Measurements from ENCODE around the gene KCNN2.

The KCNN2 gene

GRCh38 chr5:114448481-114448880, 86.6 kb downstream of the KCNN2 start:
- no peak for DNase-seq
- H3K4me3 ChIP-seq (ENCODE audit: low read depth, low read length): no peak overlapping the region
- no peaks in the 10 kb centered on the region for H3K4me1 ChIP-seq
- no peaks in the 10 kb centered on the region for H3K9me3 ChIP-seq
- no peaks in the 10 kb centered on the region for H3K36me3 ChIP-seq
- no peak for TF ChIP-seq CTCF (IDR thresholded peaks at IDR 0.05; ENCODE audit: low read depth, low read length)
- no peaks in the 10 kb centered on the region; the same call in none of the 2 replicates for H3K27me3 ChIP-seq

GRCh38 chr5:114449860-114450421, 88.1 kb downstream of the KCNN2 start:
- peak; percentile 76 for DNase-seq
- Histone ChIP-seq H3K9me3 (no peaks in the 10 kb centered on the region), H3K27me3 (no peaks in the 10 kb centered on the region; the same call in none of the 2 replicates), H3K4me1 (no peaks in the 10 kb centered on the region), H3K36me3 (no peaks in the 10 kb centered on the region), H3K4me3 (ENCODE audit: low read depth, low read length) (no peak overlapping the region)
- peak; percentile 91 for TF ChIP-seq CTCF (IDR thresholded peaks at IDR 0.05; ENCODE audit: low read depth, low read length)

- no peak for TF ChIP-seq CTCF (IDR thresholded peaks at IDR 0.05; ENCODE audit: low read depth, low read length)
- Histone ChIP-seq H3K27me3 (peaks cover 3% of the 10 kb centered on the region), H3K36me3 (no peaks in the 10 kb centered on the region), H3K9me3 (no peaks in the 10 kb centered on the region), H3K4me3 (ENCODE audit: low read depth, low read length) (no peak overlapping the region), H3K4me1 (no peaks in the 10 kb centered on the region)
- DNase-seq: peak; percentile 22
These were observed 88.6 kb downstream of the KCNN2 start for GRCh38 chr5:114450437-114450836.

- Histone ChIP-seq H3K4me1 (no peaks in the 10 kb centered on the region), H3K9me3 (no peaks in the 10 kb centered on the region), H3K36me3 (no peaks in the 10 kb centered on the region), H3K4me3 (ENCODE audit: low read depth, low read length) (no peak overlapping the region), H3K27me3 (peaks cover 10% of the 10 kb centered on the region)
- DNase-seq: no peak
- no peak for TF ChIP-seq CTCF (IDR thresholded peaks at IDR 0.05; ENCODE audit: low read depth, low read length)
These were observed 96.9 kb downstream of the KCNN2 start for GRCh38 chr5:114458726-114459125.

- Histone ChIP-seq H3K27me3 (no peaks in the 10 kb centered on the region), H3K36me3 (no peaks in the 10 kb centered on the region), H3K4me3 (ENCODE audit: low read depth, low read length) (no peak overlapping the region), H3K4me1 (no peaks in the 10 kb centered on the region), H3K9me3 (no peaks in the 10 kb centered on the region)
- TF ChIP-seq CTCF (IDR thresholded peaks at IDR 0.05; ENCODE audit: low read depth, low read length): no peak
- no peak for DNase-seq
These were observed 105.3 kb downstream of the KCNN2 start for GRCh38 chr5:114467171-114467570.

GRCh38 chr5:114467729-114468128, 105.9 kb downstream of the KCNN2 start:
- DNase-seq: no peak
- no peaks in the 10 kb centered on the region for H3K9me3 ChIP-seq
- H3K4me3 ChIP-seq (ENCODE audit: low read depth, low read length): no peak overlapping the region
- H3K36me3 ChIP-seq: no peaks in the 10 kb centered on the region
- H3K27me3 ChIP-seq: no peaks in the 10 kb centered on the region
- no peak for TF ChIP-seq CTCF (IDR thresholded peaks at IDR 0.05; ENCODE audit: low read depth, low read length)
- H3K4me1 ChIP-seq: no peaks in the 10 kb centered on the region
